Left forelimb (tissue), 1 donor: Measurements from ENCODE around the gene UNC5CL.

Experiments
- DNase-seq: peaks from one replicate; pipeline ENCODE4 v3.0.0-alpha.2; 2018; ENCODE audit warnings: low spot score

UNC5CL gene

DNA sequence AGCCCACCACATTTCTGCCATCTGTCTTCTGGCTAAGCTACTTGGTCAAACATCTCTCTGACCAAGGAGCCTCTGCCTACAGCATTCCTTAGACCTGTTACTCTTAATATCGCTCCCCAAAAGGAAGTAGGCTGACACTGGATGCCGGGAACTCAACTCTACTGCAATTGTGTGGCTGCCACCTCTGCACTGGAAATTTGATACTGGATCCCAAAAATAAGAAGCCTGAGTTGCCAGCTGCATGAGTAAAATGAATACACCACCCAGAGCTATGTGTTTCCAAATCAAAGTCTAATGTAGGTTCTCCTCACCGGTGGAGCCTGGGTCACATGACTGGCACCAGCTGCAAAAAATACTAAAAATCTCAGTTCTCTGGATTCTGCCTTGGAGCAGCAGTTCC lies 36.9 kb downstream of the UNC5CL start:
- DNase-seq, result no peak

DNA sequence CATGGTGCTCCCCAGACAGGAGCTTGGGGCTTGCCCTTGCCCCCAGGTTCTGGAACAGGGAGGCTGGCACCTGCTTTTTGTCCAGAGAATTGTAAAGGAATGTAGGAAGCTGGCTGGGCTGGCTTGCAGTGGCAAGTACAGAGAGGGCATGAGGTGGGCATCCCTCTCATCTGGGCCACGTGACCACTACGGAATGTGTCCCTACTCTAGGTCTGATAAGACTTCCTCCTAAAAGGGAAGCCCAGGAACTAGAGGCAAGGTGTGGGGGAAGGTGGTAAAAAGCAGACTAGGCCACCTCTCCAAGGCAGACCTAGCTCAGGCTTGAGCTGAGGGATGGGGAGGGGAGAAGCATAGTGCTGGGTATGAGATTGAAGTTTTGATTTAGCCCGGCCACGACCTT lies 38.8 kb downstream of the UNC5CL start:
- DNase-seq, result no peak

DNA sequence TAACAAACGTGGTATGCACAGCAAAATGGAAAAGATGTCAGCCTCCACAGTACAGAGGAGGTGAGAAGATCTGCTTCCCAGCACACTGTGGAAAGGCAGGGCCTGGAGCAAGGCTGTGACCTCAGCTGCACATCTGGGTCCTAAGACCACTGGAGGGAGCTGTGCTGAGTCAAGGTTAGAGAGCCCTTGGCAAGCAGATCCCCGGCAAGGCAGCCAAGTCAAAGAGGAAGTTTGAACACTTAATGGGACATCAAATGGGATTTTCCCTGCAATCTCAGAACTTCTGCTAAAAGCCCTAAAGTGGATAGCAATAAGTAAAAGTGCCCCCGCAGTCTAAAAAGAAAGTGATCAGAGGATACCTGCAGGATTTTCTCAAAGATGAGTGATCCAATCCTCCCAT lies 39.5 kb downstream of the UNC5CL start:
- DNase-seq, result no peak

DNA sequence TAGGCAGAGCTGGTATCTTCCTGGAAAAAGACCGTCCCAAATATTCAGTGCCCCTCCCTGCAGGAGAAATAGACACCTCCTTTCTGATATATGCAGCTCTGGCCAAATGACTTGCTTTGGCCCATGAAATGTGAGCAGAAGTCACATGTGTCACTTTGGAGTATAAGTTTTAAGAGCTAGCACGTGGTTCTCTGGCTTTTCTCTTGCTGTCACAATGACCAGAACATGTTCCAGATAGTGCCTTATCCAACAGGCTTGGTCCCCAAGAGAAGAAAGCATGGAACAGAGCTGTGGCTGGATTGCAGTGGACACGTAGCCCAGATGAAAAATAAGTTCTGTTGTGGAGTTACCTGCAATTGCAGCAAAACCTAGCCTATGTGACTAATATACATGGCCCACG lies 40.4 kb downstream of the UNC5CL start:
- no peak for DNase-seq

DNA sequence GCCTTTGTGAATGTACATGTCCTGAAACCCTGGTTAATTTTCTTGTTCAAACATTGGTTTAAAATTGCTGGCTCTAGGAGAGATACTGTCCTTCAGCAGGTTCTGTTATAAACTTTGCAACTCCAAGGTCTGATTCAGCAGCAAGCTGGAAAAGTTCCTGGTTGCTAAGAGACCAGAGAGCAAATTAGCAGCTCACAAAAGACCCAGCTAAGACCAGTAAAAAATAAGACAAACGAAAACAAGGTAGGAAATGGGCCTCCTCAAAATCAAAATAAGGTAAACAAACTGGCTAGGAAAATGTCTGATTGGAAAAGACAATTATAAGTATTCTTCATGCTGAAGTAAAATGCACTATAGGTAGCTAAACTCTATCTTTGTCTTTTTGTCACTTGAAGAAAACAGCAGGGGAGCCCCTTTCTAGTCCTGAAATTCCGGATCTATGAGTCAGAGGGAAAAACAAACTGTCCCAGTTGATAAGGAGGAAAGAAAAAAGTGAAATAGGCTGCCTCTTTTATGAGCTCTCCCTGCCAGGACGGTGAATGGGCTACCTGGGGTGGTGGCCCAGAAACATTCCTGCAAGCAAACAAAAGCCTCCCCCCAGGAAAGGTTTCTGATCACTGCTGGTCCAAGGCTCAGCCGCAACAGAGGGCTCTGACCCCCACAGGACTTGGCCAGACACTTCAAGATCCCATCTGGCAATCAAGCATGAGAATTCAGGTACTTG lies 41.6 kb downstream of the UNC5CL start:
- DNase-seq, result no peak

DNA sequence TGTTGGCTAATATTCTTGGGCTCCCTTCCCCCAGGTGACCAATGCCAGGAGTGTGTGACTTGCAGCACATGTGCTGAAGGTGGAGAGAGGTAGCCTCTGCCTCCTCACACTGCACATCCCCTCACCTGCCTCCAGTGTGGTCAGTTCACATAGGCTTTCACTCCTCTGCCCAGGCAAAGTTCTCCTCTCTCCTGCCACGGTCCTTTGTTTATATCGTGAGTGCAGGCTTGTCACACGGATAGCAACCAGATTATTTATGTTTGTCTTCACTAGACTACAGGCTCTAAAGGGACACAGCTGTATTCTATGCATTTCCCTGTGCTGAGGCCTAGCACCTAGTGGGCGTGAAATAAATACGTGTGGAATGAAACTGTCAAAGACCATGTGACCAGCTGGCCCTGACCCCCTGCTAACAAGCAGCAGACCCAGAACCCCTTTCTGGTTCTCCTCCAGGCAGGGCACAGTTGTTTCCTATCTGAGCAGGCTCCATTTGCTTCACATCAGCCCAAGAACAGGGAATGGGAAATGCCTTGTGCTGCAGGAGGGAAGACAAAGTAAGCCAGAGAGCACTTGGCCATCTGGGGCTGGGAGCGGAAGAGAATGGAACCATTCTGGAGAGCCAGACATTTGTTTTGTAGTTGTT lies 42.3 kb downstream of the UNC5CL start:
- DNase-seq, result no peak

DNA sequence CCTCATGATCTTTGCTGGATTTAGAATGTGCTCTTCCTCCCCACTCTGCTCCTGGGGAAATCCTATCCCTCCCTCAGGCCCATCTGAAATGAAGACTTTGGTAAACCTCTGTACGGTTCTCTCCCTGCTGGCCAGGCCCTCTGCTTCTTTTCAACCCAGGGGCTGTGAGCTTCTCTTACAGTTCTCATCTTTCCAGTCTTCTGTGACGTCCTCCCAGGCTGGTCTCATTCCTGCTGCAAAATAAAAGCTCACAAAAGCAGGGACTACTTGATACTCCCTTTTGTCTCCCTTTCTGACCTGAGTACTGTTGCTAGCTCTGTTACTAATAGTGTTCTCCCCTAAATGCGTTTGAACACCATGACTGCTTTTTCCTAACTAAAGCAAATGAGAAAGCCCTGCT lies 46.3 kb downstream of the UNC5CL start:
- no peak for DNase-seq

DNA sequence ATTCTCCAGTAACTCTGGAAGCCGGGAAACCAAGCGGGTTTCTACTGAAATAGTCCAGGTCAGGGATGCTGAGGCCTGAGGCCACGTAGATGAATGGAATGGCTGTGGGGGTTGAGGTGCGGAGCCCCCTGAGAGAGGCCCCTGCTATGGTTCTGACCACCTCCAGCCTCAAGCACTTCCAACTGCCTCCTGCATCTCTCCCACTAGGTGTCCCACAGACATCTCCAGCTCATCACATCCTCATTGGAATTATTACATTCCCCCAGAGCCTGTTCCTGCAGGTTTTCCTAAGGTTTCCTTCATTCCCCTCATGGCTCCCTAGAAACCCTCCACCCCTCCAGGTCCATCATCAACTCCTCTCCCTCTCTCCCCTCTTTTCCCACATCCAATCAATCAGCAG lies 48.7 kb downstream of the UNC5CL start:
- no peak for DNase-seq

DNA sequence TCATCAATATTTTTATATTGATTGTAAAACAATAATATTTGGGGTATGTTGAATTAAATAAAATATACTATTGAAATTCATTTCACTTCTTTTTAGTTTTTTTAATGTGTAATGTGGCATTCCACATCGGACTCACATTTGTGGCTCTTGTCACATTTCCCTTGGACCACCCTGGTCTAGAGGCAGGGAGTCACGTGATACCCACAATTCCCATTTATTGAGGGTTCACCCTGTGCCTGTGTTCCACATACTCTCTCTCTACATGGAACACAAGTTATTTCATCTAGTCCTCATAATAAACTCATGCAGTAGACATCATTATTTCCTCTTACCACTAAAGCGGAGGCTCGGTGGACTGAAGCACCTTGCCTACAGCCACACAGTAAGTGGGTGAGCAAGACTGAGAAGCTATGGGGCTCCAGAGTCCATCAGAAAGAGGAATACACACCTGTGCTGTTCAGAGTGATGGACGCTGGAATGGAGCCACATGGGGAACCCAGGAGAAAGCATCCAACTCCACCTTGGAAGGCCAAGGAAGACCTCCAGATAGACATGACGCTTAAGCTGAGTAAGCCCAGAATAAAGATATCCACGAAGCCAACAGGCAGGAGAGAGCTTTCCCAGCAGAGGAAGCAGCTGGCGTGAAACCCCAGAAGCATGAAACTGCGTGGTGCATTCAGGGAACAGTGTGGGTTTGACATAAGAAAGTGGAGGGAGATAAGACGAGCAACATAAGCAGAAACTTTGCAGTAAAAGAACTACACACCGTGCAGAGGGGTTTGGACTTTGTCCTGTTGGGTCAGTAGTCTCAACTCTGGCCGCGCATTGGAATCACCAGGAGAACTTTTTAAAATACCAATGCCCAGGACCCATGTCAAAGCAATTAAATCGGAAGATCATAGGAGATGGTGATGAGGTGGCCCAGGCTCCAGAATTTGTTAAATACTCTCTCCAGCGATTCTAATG lies 49.5 kb downstream of the UNC5CL start:
- DNase-seq, result no peak

DNA sequence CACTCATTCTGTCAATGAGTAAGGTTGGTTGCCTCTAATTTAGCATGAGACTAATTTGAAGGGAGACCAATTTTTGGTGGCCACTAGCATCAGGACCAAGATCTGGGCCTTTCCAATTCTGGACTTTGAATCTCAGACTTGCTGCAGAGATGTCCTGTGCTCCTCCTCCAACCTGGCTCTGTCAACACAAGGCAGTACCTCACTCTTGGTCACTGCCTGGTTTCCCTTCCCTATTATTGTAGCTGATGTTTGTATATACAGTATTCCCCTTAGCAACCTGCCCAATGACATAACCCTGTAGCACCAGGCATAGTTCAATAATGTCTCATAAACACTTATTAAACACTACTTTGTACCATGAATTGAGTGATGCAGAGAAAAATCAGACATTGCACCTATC lies 50.4 kb downstream of the UNC5CL start:
- no peak for DNase-seq

DNA sequence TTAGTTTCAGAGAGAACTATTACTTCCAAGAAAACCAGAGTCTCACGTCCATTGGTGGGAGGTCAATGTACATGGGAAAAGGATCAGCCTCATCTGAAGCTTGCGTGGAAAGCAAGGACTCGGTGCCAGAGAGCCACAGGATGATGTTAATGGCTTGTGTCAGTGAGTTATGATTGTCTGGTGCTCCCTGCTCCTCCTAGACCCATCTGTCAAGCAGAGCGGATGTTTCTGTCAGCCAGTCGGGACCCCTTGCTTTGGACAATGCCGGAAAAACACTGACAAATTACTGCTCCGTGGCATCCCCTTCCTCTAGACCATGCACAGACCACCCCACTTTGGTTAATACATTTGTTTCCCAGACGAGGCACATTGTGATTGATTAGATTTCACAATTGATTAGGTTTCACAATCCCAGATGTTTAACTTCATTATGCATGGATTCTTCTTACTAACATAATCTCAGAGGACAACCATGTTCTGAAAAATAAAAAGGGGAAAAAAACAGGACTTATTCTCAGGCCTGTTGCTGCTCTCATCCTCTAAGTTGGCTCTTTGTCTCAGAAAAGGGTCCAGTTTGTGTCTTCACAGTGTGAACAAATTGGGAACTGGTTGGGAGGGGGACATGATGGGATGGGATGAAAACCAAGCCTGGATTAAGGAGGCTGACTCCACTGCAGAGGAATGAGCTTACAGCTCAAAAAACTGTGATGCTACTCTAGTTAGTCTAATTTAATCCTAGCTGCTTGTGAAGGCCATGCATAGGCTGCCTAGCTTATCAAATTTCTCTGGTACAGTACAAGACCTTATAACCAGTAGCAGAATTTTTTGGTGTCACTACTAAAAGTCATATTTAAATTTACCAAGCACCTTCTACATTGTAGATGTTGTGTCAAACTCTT lies 51.9 kb downstream of the UNC5CL start:
- DNase-seq, result no peak

DNA sequence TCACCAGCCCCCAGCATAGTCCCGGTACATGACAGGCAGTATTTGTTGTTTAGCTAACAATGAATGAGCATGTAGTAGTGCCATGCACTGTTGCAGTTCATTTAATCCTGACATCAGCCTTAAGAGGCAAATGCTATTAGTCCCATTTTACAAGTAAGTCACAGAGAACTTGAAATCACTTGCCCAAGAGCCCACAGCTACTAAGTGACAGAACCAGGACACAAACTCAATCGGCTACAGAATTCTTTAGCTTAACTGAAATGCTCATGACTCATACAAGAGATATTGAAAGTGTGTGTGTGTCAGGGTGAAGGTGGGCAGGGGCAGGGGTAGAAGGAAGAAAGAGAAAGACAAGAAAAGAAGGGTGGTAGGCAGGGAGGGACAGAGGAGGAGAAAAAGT lies 52.7 kb downstream of the UNC5CL start:
- DNase-seq, result no peak

DNA sequence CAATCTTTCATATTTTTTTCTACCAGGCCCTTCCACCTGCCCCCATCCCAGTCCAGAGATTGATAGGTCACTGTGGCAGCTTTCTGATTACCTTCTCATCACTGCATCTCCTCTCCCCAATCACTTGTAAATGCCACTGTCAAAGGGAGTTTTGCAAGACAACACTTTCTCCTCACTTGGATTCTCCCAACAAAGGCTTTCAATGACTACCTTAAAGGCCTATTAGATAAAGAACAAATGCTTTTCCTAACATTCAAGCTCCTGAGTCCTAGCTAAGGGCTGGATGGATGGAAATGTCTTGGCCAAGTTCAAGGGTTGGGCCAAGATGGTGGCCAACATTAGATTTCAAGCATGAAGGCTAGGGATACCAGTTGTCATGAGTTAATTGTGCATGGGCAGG lies 55.3 kb downstream of the UNC5CL start:
- no peak for DNase-seq

DNA sequence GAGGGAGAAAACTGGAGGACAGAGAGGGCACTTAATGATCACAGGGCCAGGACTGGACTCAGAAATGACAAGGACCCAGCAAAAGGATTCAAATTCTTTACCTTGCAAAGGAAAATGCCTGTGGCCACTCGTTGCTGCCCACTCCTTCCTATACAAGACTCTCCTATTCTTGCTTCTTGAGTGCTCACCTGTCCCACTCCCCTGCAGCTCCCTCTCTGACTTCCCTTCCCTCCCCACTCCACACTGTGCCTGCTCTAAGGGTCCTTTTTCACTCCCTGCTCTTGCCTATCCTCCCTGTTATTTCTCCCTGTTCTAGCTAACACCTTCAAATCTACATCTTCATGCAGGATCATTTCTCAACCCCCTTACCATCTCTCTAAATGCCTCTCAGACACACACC lies 56.1 kb downstream of the UNC5CL start:
- DNase-seq, result no peak

DNA sequence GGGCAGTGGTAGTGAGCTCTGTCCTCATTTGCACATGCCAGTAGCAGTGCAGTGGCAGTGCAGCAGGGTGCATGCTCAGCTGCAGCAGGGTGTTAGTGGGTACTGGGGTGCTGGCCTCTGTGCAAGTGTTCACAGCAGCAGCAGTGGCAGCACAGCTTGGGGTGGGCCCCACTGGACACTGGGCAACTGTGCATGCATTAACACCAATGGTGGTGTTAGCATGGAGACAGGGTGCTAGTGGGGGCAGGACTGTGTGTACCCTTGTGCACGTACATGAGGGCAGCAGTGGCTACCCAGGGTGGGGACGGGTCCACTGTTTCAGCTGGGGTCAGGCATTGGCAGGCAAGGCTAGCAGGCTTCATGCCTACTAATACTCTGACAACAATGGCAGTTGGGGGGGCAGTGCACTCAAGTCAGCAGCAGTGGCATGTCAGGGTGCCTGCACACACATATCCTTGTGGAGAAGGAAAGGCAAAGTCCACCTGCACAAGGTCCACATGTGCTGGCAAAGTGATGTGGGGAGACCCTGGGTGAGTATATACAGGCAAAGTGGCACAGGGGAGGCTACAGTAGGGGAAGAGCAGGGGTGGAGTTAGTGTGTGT lies 60.2 kb downstream of the UNC5CL start:
- no peak for DNase-seq

DNA sequence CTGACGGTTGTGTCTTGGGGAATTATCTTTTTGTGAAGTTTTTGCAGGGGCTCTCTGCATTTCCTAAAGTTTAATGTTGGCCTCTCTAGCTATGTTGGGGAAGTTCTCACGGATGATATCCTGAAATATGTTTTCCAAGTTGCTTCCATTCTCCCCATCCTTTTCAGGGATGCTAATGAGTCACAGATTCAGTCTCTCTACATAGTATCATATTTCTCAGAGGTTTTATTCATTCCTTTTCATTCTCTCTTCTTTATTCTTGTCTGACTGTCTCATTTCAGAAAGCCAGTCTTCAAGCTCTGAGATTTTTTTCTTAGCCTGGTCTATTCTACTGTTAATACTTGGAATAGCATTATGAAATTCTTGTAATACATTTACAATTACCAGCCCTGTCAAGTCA lies 61.3 kb downstream of the UNC5CL start:
- DNase-seq, result no peak

DNA sequence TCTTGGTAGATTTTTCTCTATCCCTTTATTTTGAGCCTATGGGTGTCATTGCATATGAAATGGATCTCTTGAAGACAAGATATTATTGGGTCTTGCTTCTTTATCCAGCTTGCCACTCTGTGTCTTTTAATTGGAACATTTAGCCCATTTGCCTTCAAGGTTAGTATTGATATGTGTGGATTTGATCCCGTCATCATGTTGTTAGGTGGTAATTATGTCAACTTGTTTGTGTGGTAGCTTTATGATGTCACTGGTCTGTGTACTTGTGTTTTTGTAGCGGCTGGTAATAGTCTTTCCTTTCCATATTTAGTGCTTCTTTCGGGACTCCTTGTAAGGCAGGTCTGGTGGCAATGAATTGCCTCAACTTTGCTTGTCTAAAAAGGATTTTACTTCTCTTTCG lies 61.9 kb downstream of the UNC5CL start:
- DNase-seq, result no peak
